Stimulated activated effector memory CD8-positive, alpha-beta T cell treated with anti-CD3 and anti-CD28 coated beads, Interleukin-12 subunit alpha, Interleukin-12 subunit beta, amount 100 ng/mL, for 72 hours (primary cell): ENCODE data around the gene PTPRN2.
A peak's percentile ranks its signal among the peaks of the same experiment; 100 is the strongest.

Experiments used
- ATAC-seq: fragments of 150-1000 bp; cut with Tn5 transposase; 2 replicates; pipeline ENCODE4 v1.10.0; 2021
- DNase-seq, 2 donors: peaks; one replicate each; pipeline ENCODE4 v3.0.0; 2021 to 2022; ENCODE audit warnings: low spot score in 2 of 2
- H3K27ac Mint-ChIP-seq: one replicate; pipeline ENCODE4 v1.8.0; 2022; ENCODE audit warnings: mild to moderate bottlenecking, mixed read lengths
- H3K36me3 Mint-ChIP-seq: one replicate; pipeline ENCODE4 v1.8.0; 2022; ENCODE audit warnings: mild to moderate bottlenecking, mixed read lengths
- H3K4me1 Mint-ChIP-seq: one replicate; pipeline ENCODE4 v1.8.0; 2022; ENCODE audit warnings: mixed read lengths
- H3K4me3 Mint-ChIP-seq: one replicate; pipeline ENCODE4 v1.8.0; 2022; ENCODE audit warnings: mild to moderate bottlenecking, mixed read lengths
- H3K9me3 Mint-ChIP-seq: one replicate; pipeline ENCODE4 v1.8.0; 2022; ENCODE audit warnings: mixed read lengths

The PTPRN2 gene

GRCh38 chr7:158588878-158589442, 1.3 kb upstream of the PTPRN2 start:
- ATAC-seq (no peak), DNase-seq (no peak)
- no peak overlapping the region for H3K27ac Mint-ChIP-seq
- H3K36me3 Mint-ChIP-seq: peaks cover 5% of the 10 kb centered on the region
- peaks cover 10% of the 10 kb centered on the region for H3K4me1 Mint-ChIP-seq
- peaks cover 4% of the 10 kb centered on the region for H3K9me3 Mint-ChIP-seq
- H3K4me3 Mint-ChIP-seq: peak overlapping the region; percentile 60

- DNase-seq: no peak
- H3K27ac Mint-ChIP-seq: no peak overlapping the region
- ATAC-seq: peak; percentile 43
- H3K9me3 Mint-ChIP-seq: peaks cover 4% of the 10 kb centered on the region
- peaks cover 10% of the 10 kb centered on the region for H3K4me1 Mint-ChIP-seq
- H3K4me3 Mint-ChIP-seq: peak overlapping the region; percentile 60
- peaks cover 5% of the 10 kb centered on the region for H3K36me3 Mint-ChIP-seq
Measured at GRCh38 chr7:158588085-158588877, 658 bp upstream of the PTPRN2 start.

- Mint-ChIP-seq H3K36me3 (peaks cover 5% of the 10 kb centered on the region), H3K9me3 (no peaks in the 10 kb centered on the region), H3K27ac (no peak overlapping the region), H3K4me1 (peaks cover 10% of the 10 kb centered on the region), H3K4me3 (peak overlapping the region; percentile 59)
- no peak for ATAC-seq
- no peak for DNase-seq
Measured at GRCh38 chr7:158586499-158587161, 993 bp downstream of the PTPRN2 start.

GRCh38 chr7:158585721-158586498, 1.7 kb downstream of the PTPRN2 start:
- Mint-ChIP-seq H3K27ac (no peak overlapping the region), H3K4me3 (peak overlapping the region; percentile 59), H3K36me3 (peaks cover 5% of the 10 kb centered on the region), H3K9me3 (no peaks in the 10 kb centered on the region), H3K4me1 (peaks cover 10% of the 10 kb centered on the region)
- DNase-seq (no peak), ATAC-seq (no peak)

GRCh38 chr7:158584407-158584806, 3.2 kb downstream of the PTPRN2 start:
- Mint-ChIP-seq H3K4me3 (no peak overlapping the region), H3K27ac (no peak overlapping the region), H3K4me1 (peaks cover 10% of the 10 kb centered on the region), H3K9me3 (peaks cover 4% of the 10 kb centered on the region), H3K36me3 (peaks cover 5% of the 10 kb centered on the region)
- no peak for ATAC-seq
- DNase-seq: no peak

GRCh38 chr7:158583810-158584209, 3.8 kb downstream of the PTPRN2 start:
- Mint-ChIP-seq H3K27ac (no peak overlapping the region), H3K36me3 (peaks cover 1% of the 10 kb centered on the region), H3K9me3 (peaks cover 4% of the 10 kb centered on the region), H3K4me1 (peaks cover 10% of the 10 kb centered on the region), H3K4me3 (no peak overlapping the region)
- DNase-seq (no peak), ATAC-seq (no peak)

- Mint-ChIP-seq H3K9me3 (peaks cover 4% of the 10 kb centered on the region), H3K4me3 (no peak overlapping the region), H3K4me1 (peaks cover 10% of the 10 kb centered on the region), H3K36me3 (no peaks in the 10 kb centered on the region), H3K27ac (no peak overlapping the region)
- no peak for DNase-seq
- no peak for ATAC-seq
Measured at GRCh38 chr7:158583143-158583542, 4.5 kb downstream of the PTPRN2 start.

GRCh38 chr7:158582089-158582456, 5.5 kb downstream of the PTPRN2 start:
- DNase-seq (no peak), ATAC-seq (no peak)
- no peak overlapping the region for H3K27ac Mint-ChIP-seq
- H3K9me3 Mint-ChIP-seq: peaks cover 4% of the 10 kb centered on the region
- no peak overlapping the region for H3K4me3 Mint-ChIP-seq
- H3K4me1 Mint-ChIP-seq: peaks cover 10% of the 10 kb centered on the region
- no peaks in the 10 kb centered on the region for H3K36me3 Mint-ChIP-seq

- no peak overlapping the region for H3K4me3 Mint-ChIP-seq
- H3K36me3 Mint-ChIP-seq: no peaks in the 10 kb centered on the region
Measured at GRCh38 chr7:158581440-158582088, 6.1 kb downstream of the PTPRN2 start.

GRCh38 chr7:158579662-158580646, 7.7 kb downstream of the PTPRN2 start:
- ATAC-seq: no peak
- H3K4me3 Mint-ChIP-seq: no peak overlapping the region

More at GRCh38 chr7:158581440-158582088, 6.1 kb downstream of the PTPRN2 start:
- Mint-ChIP-seq H3K4me1 (peaks cover 10% of the 10 kb centered on the region), H3K27ac (no peak overlapping the region), H3K9me3 (peaks cover 4% of the 10 kb centered on the region)
- DNase-seq: no peak
- ATAC-seq: no peak

GRCh38 chr7:158576050-158576762, 11.4 kb downstream of the PTPRN2 start:
- Mint-ChIP-seq H3K4me3 (no peak overlapping the region), H3K36me3 (no peaks in the 10 kb centered on the region), H3K4me1 (no peaks in the 10 kb centered on the region), H3K9me3 (peaks cover 4% of the 10 kb centered on the region), H3K27ac (no peak overlapping the region)
- ATAC-seq (no peak), DNase-seq (no peak)

More at GRCh38 chr7:158579662-158580646, 7.7 kb downstream of the PTPRN2 start:
- Mint-ChIP-seq H3K27ac (no peak overlapping the region), H3K9me3 (peaks cover 4% of the 10 kb centered on the region), H3K36me3 (no peaks in the 10 kb centered on the region), H3K4me1 (no peaks in the 10 kb centered on the region)
- no peak for DNase-seq

GRCh38 chr7:158574308-158575036, 13.2 kb downstream of the PTPRN2 start:
- Mint-ChIP-seq H3K27ac (no peak overlapping the region), H3K36me3 (no peaks in the 10 kb centered on the region), H3K4me3 (no peak overlapping the region), H3K9me3 (no peaks in the 10 kb centered on the region), H3K4me1 (no peaks in the 10 kb centered on the region)
- DNase-seq: no peak
- ATAC-seq: no peak

- no peak overlapping the region for H3K27ac Mint-ChIP-seq
- no peaks in the 10 kb centered on the region for H3K36me3 Mint-ChIP-seq
- H3K4me1 Mint-ChIP-seq: no peaks in the 10 kb centered on the region
- H3K4me3 Mint-ChIP-seq: no peak overlapping the region
- ATAC-seq (no peak), DNase-seq (no peak)
- no peaks in the 10 kb centered on the region for H3K9me3 Mint-ChIP-seq
Measured at GRCh38 chr7:158573310-158573709, 14.3 kb downstream of the PTPRN2 start.
